ENCODE measurements around the gene DDR1.

- TF ChIP-seq USF2 (CRISPR knock-in tag; IDR thresholded peaks at IDR 0.05) (no peak), NFE2L1 (CRISPR knock-in tag; IDR thresholded peaks at IDR 0.05) (no peak), MYBL2 (CRISPR knock-in tag; IDR thresholded peaks at IDR 0.05) (no peak), CTCF (IDR thresholded peaks at IDR 0.05) (no peak), FOXJ3 (CRISPR knock-in tag; IDR thresholded peaks at IDR 0.05; ENCODE audit: borderline replicate concordance) (no peak), ZNF396 (CRISPR knock-in tag; IDR thresholded peaks at IDR 0.05; ENCODE audit: borderline replicate concordance) (no peak), ATF2 (CRISPR knock-in tag; IDR thresholded peaks at IDR 0.05; ENCODE audit: borderline replicate concordance, low read depth) (no peak), HMGXB4 (CRISPR knock-in tag; IDR thresholded peaks at IDR 0.05) (no peak), RORB (CRISPR knock-in tag; IDR thresholded peaks at IDR 0.05) (no peak)
Measured at GRCh38 chr6:30931272-30931671, 47.0 kb downstream of the DDR1 start.
